ENCODE data around the gene HEATR3. TPM values are rescaled to one million over a fixed set of nuclear protein-coding genes. Genes with fewer than 3 reads are reported as not detected.

Gene HEATR3
- total RNA-seq, 1 experiment from 2014 or later, result 41.8 TPM

- TF ChIP-seq CTCF (conservative IDR thresholded peaks at IDR 0.05; ENCODE audit: low read depth, low read length) (no peak), EZH2 (IDR thresholded peaks at IDR 0.05; ENCODE audit: borderline replicate concordance, low read depth, low read length, poor library complexity, severe bottlenecking) (no peak)
- Histone ChIP-seq H3K36me3 (ENCODE audit: insufficient read depth, low read length, poor library complexity, severe bottlenecking) (peaks cover 54% of the 10 kb centered on the region), H3K4me3 (ENCODE audit: low read depth, low read length, poor library complexity, severe bottlenecking) (no peak overlapping the region), H3K27me3 (replicated peaks; ENCODE audit: insufficient read depth, low read depth, low read length, poor library complexity) (no peaks in the 10 kb centered on the region), H3K27ac (ENCODE audit: low read depth, low read length, poor library complexity, severe bottlenecking) (no peak overlapping the region), H3K4me1 (ENCODE audit: insufficient read depth, low read length, poor library complexity, severe bottlenecking) (no peaks in the 10 kb centered on the region), H3K9me3 (ENCODE audit: low read depth, low read length, poor library complexity, severe bottlenecking) (no peaks in the 10 kb centered on the region)
- no TSS peak for BruUV-seq (replicated peaks)
- DNase-seq (ENCODE audit: low spot score), result no peak
- ChIA-PET CTCF (no interaction called here), POLR2A (ENCODE audit: low non-redundant PET) (no interaction called here)
- intact Hi-C loops (cut with micrococcal nuclease; ENCODE audit: unreplicated experiment), result no loop called here
These were observed 34.3 kb downstream of the HEATR3 start for GRCh38 chr16:50099957-50100648.

- TF ChIP-seq CTCF (conservative IDR thresholded peaks at IDR 0.05; ENCODE audit: low read depth, low read length), result no peak
- TF ChIP-seq EZH2 (IDR thresholded peaks at IDR 0.05; ENCODE audit: borderline replicate concordance, low read depth, low read length, poor library complexity, severe bottlenecking), result no peak
- BruUV-seq (replicated peaks), result no TSS peak
- no peak overlapping the region for H3K27ac ChIP-seq (ENCODE audit: low read depth, low read length, poor library complexity, severe bottlenecking)
- H3K4me1 ChIP-seq (ENCODE audit: insufficient read depth, low read length, poor library complexity, severe bottlenecking), result no peaks in the 10 kb centered on the region
- H3K36me3 ChIP-seq (ENCODE audit: insufficient read depth, low read length, poor library complexity, severe bottlenecking), result peaks cover 61% of the 10 kb centered on the region
- CTCF ChIA-PET, result no interaction called here
- no peaks in the 10 kb centered on the region for H3K9me3 ChIP-seq (ENCODE audit: low read depth, low read length, poor library complexity, severe bottlenecking)
- H3K4me3 ChIP-seq (ENCODE audit: low read depth, low read length, poor library complexity, severe bottlenecking), result no peak overlapping the region
- H3K27me3 ChIP-seq (replicated peaks; ENCODE audit: insufficient read depth, low read depth, low read length, poor library complexity), result no peaks in the 10 kb centered on the region
- POLR2A ChIA-PET (ENCODE audit: low non-redundant PET), result no interaction called here
- intact Hi-C loops (cut with micrococcal nuclease; ENCODE audit: unreplicated experiment), result no loop called here
- DNase-seq (ENCODE audit: low spot score), result no peak
These were observed 36.4 kb downstream of the HEATR3 start for GRCh38 chr16:50102051-50102746.

- POLR2A ChIA-PET (ENCODE audit: low non-redundant PET), result interaction anchor here (0.7 kb wide), 1 partner anchor 11 kb away, joined by 3 read pairs; no protein-coding TSS in a partner anchor
- intact Hi-C loops (cut with micrococcal nuclease; ENCODE audit: unreplicated experiment), result no loop called here
- no TSS peak for BruUV-seq (replicated peaks)
- H3K9me3 ChIP-seq (ENCODE audit: low read depth, low read length, poor library complexity, severe bottlenecking), result no peaks in the 10 kb centered on the region
- no peaks in the 10 kb centered on the region for H3K4me1 ChIP-seq (ENCODE audit: insufficient read depth, low read length, poor library complexity, severe bottlenecking)
- CTCF ChIA-PET, result no interaction called here
- H3K27me3 ChIP-seq (replicated peaks; ENCODE audit: insufficient read depth, low read depth, low read length, poor library complexity), result no peaks in the 10 kb centered on the region
- H3K4me3 ChIP-seq (ENCODE audit: low read depth, low read length, poor library complexity, severe bottlenecking), result no peak overlapping the region
- DNase-seq (ENCODE audit: low spot score), result no peak
- H3K27ac ChIP-seq (ENCODE audit: low read depth, low read length, poor library complexity, severe bottlenecking), result no peak overlapping the region
- H3K36me3 ChIP-seq (ENCODE audit: insufficient read depth, low read length, poor library complexity, severe bottlenecking), result peaks cover 57% of the 10 kb centered on the region
- TF ChIP-seq CTCF (conservative IDR thresholded peaks at IDR 0.05; ENCODE audit: low read depth, low read length), result no peak
These were observed 38.0 kb downstream of the HEATR3 start for GRCh38 chr16:50103764-50104163.
